ENCODE data around the gene PSMD10.

Gene PSMD10

DNA sequence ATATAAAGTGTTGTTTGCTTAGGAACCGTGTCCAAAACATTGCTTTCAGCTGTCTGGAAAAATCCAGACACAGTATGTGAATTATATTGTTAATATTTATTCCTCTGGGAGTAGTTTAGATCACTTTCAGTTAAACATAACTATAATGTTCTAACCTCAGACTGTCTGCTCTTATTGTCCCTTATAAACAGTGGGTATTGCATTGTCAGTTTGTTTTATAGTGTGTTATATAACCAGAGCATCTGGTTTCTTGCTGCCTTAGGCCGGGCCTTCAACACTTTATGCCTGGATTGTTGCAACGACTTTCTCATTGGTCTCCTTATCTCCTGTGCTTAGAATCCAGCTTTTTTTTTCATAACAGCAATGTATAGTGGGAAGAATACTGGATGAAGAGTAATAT is 26.6 kb upstream of the PSMD10 start:
- H3K4me3 ChIP-seq (ENCODE audit: low read depth, low read length) = no peak overlapping the region
- CTCF ChIA-PET = interaction anchor here (0.6 kb wide), 1 partner anchor 1510 kb away, joined by 5 read pairs; no protein-coding TSS in a partner anchor
- H3K36me3 ChIP-seq (ENCODE audit: control insufficient read depth in 2 of 2, insufficient read depth in 1 of 2, low read length in 2 of 2) = no peaks in the 10 kb centered on the region
- no peaks in the 10 kb centered on the region for H3K9me3 ChIP-seq (ENCODE audit: control insufficient read depth, insufficient read depth, low read depth, low read length)
- POLR2A ChIA-PET = no interaction called here
- no peak overlapping the region for H3K27ac ChIP-seq (ENCODE audit: extremely low read depth, low read depth, low read length)
- TF ChIP-seq, protein P1, sequence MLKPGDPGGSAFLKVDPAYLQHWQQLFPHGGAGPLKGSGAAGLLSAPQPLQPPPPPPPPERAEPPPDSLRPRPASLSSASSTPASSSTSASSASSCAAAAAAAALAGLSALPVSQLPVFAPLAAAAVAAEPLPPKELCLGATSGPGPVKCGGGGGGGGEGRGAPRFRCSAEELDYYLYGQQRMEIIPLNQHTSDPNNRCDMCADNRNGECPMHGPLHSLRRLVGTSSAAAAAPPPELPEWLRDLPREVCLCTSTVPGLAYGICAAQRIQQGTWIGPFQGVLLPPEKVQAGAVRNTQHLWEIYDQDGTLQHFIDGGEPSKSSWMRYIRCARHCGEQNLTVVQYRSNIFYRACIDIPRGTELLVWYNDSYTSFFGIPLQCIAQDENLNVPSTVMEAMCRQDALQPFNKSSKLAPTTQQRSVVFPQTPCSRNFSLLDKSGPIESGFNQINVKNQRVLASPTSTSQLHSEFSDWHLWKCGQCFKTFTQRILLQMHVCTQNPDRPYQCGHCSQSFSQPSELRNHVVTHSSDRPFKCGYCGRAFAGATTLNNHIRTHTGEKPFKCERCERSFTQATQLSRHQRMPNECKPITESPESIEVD (tag by site-specific recombination; IDR thresholded peaks at IDR 0.05) = 0 out of 2 replicates have a peak, but pooled peaks have one; percentile 10
- TF ChIP-seq, protein P2, sequence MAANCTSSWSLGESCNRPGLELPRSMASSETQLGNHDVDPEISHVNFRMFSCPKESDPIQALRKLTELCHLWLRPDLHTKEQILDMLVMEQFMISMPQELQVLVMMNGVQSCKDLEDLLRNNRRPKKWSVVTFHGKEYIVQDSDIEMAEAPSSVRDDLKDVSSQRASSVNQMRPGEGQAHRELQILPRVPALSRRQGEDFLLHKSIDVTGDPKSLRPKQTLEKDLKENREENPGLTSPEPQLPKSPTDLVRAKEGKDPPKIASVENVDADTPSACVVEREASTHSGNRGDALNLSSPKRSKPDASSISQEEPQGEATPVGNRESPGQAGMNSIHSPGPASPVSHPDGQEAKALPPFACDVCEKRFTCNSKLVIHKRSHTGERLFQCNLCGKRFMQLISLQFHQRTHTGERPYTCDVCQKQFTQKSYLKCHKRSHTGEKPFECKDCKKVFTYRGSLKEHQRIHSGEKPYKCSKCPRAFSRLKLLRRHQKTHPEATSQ (tag by site-specific recombination; IDR thresholded peaks at IDR 0.05) = no peak
- no peak for TF ChIP-seq ZNF585B (tag by site-specific recombination; IDR thresholded peaks at IDR 0.05)
- peaks cover 7% of the 10 kb centered on the region; the same call in 1 of the 2 replicates for H3K4me1 ChIP-seq (ENCODE audit: control insufficient read depth, insufficient read depth, low read length)

DNA sequence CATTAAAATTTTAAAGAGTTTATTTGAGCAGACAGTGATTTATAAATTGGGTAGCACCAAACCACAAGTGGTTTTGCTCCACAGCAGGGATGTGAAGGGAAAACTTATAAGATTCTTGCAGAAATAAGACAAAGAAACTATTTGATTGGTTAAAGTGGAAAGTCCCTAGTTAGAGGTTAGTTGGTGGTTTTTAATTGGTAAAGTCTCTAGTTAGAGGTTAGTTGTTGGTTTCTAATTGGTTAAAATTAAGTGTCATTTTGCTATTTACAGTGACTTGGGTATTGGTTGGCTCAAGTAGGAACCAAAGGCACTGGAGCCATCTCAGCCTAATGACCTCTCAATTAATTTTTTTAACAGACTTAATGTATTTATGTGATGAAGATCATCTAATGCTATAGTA is 23.2 kb upstream of the PSMD10 start:
- ChIA-PET CTCF (interaction anchor here (1.1 kb wide), 1 partner anchor 25 kb away, joined by 3 read pairs; no protein-coding TSS in a partner anchor), POLR2A (no interaction called here)
- H3K27ac ChIP-seq (ENCODE audit: extremely low read depth, low read depth, low read length) = no peak overlapping the region
- H3K9me3 ChIP-seq (ENCODE audit: control insufficient read depth, insufficient read depth, low read depth, low read length) = no peaks in the 10 kb centered on the region
- H3K4me3 ChIP-seq (ENCODE audit: low read depth, low read length) = no peak overlapping the region
- no peaks in the 10 kb centered on the region for H3K36me3 ChIP-seq (ENCODE audit: control insufficient read depth in 2 of 2, insufficient read depth in 1 of 2, low read length in 2 of 2)
- no peaks in the 10 kb centered on the region; the same call in 1 of the 2 replicates for H3K4me1 ChIP-seq (ENCODE audit: control insufficient read depth, insufficient read depth, low read length)
- TF ChIP-seq ZNF394 (tag by site-specific recombination; IDR thresholded peaks at IDR 0.05; ENCODE audit: borderline replicate concordance) (no peak), REPIN1 (tag by site-specific recombination; IDR thresholded peaks at IDR 0.05; ENCODE audit: low read depth) (no peak), KLF7 (tag by site-specific recombination; IDR thresholded peaks at IDR 0.05; ENCODE audit: borderline replicate concordance) (no peak), ZNF48 (tag by site-specific recombination; IDR thresholded peaks at IDR 0.05) (no peak), ZNF2 (tag by site-specific recombination; IDR thresholded peaks at IDR 0.05) (no peak), ZNF23 (tag by site-specific recombination; IDR thresholded peaks at IDR 0.05; ENCODE audit: borderline replicate concordance) (no peak), ZNF621 (tag by site-specific recombination; IDR thresholded peaks at IDR 0.05) (no peak), ZNF747 (tag by site-specific recombination; IDR thresholded peaks at IDR 0.05) (no peak), GLI2 (tag by site-specific recombination; IDR thresholded peaks at IDR 0.05; ENCODE audit: borderline replicate concordance, low read depth) (no peak), SALL2 (tag by site-specific recombination; IDR thresholded peaks at IDR 0.05; ENCODE audit: borderline replicate concordance) (no peak), ZNF335 (tag by site-specific recombination; conservative IDR thresholded peaks at IDR 0.05) (no peak), ZEB2 (tag by site-specific recombination; IDR thresholded peaks at IDR 0.05) (no peak), SP3 (tag by site-specific recombination; IDR thresholded peaks at IDR 0.05) (no peak)
- TF ChIP-seq, protein P3, sequence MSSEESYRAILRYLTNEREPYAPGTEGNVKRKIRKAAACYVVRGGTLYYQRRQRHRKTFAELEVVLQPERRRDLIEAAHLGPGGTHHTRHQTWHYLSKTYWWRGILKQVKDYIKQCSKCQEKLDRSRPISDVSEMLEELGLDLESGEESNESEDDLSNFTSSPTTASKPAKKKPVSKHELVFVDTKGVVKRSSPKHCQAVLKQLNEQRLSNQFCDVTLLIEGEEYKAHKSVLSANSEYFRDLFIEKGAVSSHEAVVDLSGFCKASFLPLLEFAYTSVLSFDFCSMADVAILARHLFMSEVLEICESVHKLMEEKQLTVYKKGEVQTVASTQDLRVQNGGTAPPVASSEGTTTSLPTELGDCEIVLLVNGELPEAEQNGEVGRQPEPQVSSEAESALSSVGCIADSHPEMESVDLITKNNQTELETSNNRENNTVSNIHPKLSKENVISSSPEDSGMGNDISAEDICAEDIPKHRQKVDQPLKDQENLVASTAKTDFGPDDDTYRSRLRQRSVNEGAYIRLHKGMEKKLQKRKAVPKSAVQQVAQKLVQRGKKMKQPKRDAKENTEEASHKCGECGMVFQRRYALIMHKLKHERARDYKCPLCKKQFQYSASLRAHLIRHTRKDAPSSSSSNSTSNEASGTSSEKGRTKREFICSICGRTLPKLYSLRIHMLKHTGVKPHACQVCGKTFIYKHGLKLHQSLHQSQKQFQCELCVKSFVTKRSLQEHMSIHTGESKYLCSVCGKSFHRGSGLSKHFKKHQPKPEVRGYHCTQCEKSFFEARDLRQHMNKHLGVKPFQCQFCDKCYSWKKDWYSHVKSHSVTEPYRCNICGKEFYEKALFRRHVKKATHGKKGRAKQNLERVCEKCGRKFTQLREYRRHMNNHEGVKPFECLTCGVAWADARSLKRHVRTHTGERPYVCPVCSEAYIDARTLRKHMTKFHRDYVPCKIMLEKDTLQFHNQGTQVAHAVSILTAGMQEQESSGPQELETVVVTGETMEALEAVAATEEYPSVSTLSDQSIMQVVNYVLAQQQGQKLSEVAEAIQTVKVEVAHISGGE (tag by site-specific recombination; conservative IDR thresholded peaks at IDR 0.05; ENCODE audit: low read depth) = no peak
- TF ChIP-seq, protein P4, sequence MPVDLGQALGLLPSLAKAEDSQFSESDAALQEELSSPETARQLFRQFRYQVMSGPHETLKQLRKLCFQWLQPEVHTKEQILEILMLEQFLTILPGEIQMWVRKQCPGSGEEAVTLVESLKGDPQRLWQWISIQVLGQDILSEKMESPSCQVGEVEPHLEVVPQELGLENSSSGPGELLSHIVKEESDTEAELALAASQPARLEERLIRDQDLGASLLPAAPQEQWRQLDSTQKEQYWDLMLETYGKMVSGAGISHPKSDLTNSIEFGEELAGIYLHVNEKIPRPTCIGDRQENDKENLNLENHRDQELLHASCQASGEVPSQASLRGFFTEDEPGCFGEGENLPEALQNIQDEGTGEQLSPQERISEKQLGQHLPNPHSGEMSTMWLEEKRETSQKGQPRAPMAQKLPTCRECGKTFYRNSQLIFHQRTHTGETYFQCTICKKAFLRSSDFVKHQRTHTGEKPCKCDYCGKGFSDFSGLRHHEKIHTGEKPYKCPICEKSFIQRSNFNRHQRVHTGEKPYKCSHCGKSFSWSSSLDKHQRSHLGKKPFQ (tag by site-specific recombination; IDR thresholded peaks at IDR 0.05) = no peak
- TF ChIP-seq, protein P5, sequence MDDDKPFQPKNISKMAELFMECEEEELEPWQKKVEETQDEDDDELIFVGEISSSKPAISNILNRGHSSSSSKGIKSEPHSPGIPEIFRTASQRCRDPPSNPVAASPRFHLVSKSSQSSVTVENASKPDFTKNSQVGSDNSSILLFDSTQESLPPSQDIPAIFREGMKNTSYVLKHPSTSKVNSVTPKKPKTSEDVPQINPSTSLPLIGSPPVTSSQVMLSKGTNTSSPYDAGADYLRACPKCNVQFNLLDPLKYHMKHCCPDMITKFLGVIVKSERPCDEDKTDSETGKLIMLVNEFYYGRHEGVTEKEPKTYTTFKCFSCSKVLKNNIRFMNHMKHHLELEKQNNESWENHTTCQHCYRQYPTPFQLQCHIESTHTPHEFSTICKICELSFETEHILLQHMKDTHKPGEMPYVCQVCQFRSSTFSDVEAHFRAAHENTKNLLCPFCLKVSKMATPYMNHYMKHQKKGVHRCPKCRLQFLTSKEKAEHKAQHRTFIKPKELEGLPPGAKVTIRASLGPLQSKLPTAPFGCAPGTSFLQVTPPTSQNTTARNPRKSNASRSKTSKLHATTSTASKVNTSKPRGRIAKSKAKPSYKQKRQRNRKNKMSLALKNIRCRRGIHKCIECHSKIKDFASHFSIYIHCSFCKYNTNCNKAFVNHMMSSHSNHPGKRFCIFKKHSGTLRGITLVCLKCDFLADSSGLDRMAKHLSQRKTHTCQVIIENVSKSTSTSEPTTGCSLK (tag by site-specific recombination; IDR thresholded peaks at IDR 0.05) = no peak

All from HEK293 (cell line).